HCT116 (cell line): ENCODE data around the gene NDUFB10. TPM values are rescaled to one million over a fixed set of nuclear protein-coding genes. Genes with fewer than 3 reads are reported as not detected.

Experiments
- ATAC-seq: fragments of 200-7000 bp; cut with Tn5 transposase; 2 replicates; pipeline ENCODE4 v1.9.1; 2020; ENCODE audit warnings: mild to moderate bottlenecking, moderate library complexity
- BruUV-seq: library from RNA; stranded (reverse); fragments of 400-500 nt; replicated peaks from 2 replicates; lab custom pipeline; 2021; lab: Mats Ljungman, UMichigan
- CTCF ChIA-PET: fragments of 300-600 bp; sonication (Branson Sonifier 250); formaldehyde crosslinking; loops from one replicate; lab custom pipeline; 2021; ENCODE audit warnings: antibody characterized with exemption; lab: Charles Lee
- POLR2A ChIA-PET: fragments of 300-600, 350-600 bp; sonication (Branson Sonifier 250); formaldehyde crosslinking; loops from one replicate; lab custom pipeline; 2021; ENCODE audit warnings: antibody characterized with exemption; lab: Charles Lee
- RAD21 ChIA-PET, 2 experiments: fragments of 300-600 bp; sonication (Branson Sonifier 250); formaldehyde crosslinking; loops; one replicate each; lab custom pipeline; 2023; ENCODE audit warnings: low total read pairs in 2 of 2; ENCODE audit not compliant: uncharacterized antibody in 2 of 2, unreplicated experiment in 2 of 2, low non-redundant PET in 1 of 2; lab: Charles Lee
- DNase-seq: peaks from one replicate; pipeline ENCODE4 v3.0.0-alpha.2; 2010; ENCODE audit warnings: low read depth, low spot score
- H2AFZ ChIP-seq: fragments of 200-600 bp; shearing (Covaris generic), sonication (generic); 2 replicates; pipeline ENCODE4 v1.6.1; 2017; ENCODE audit warnings: low read depth, mixed run types, mixed read lengths, antibody characterized with exemption, low read length; ENCODE audit not compliant: poor library complexity, severe bottlenecking
- H3K27ac ChIP-seq: 2 replicates; pipeline ENCODE4 v1.5.1; 2012; ENCODE audit warnings: low read depth, low read length
- H3K27me3 ChIP-seq: fragments of 200-600 bp; sonication (generic); 2 replicates; pipeline ENCODE4 v1.6.1; 2016; ENCODE audit warnings: mixed run types, low read length, mixed read lengths; ENCODE audit not compliant: insufficient read depth
- H3K36me3 ChIP-seq, 2 experiments: fragments of 200-500 bp in 1 of 2; fragments of 200-600 bp in 1 of 2; sonication (Bioruptor generic) in 1 of 2; sonication (generic) in 1 of 2; 2 replicates each; pipeline versions ENCODE4 v1.5.1 to v1.6.1; 2014 to 2016; ENCODE audit warnings: low read length in 2 of 2, inconsistent platforms in 1 of 2, mixed read lengths in 1 of 2, mixed run types in 1 of 2; ENCODE audit not compliant: insufficient read depth in 2 of 2, control insufficient read depth in 1 of 2
- H3K4me1 ChIP-seq, 2 experiments: fragments of 200-600 bp in 1 of 2; sonication (generic) in 1 of 2; 2 replicates each; pipeline versions ENCODE4 v1.5.1 to v1.6.1; 2012 to 2017; ENCODE audit warnings: low read length in 2 of 2, inconsistent platforms in 1 of 2, mild to moderate bottlenecking in 1 of 2, mixed read lengths in 1 of 2, mixed run types in 1 of 2, moderate library complexity in 1 of 2; ENCODE audit not compliant: insufficient read depth in 2 of 2, control insufficient read depth in 1 of 2
- H3K4me2 ChIP-seq: fragments of 200-600 bp; sonication (generic); 2 replicates; pipeline ENCODE4 v1.6.1; 2017; ENCODE audit warnings: mixed run types, low read length, mixed read lengths
- H3K4me3 ChIP-seq, 2 experiments: fragments of 200-600 bp in 1 of 2; sonication (generic) in 1 of 2; replicated peaks in 1 of 2; 2 replicates each; pipeline ENCODE4 v1.5.1; 2011 to 2016; ENCODE audit warnings: low read length in 2 of 2, control low read depth in 1 of 2, low read depth in 1 of 2, mild to moderate bottlenecking in 1 of 2, mixed read lengths in 1 of 2, mixed run types in 1 of 2
- H3K79me2 ChIP-seq: fragments of 200-600 bp; sonication (generic); 2 replicates; pipeline ENCODE4 v1.6.1; 2017; ENCODE audit warnings: mild to moderate bottlenecking, mixed run types, low read length, moderate library complexity, mixed read lengths; ENCODE audit not compliant: insufficient read depth
- H3K9ac ChIP-seq: fragments of 200-600 bp; sonication (generic); 2 replicates; pipeline ENCODE4 v1.6.1; 2016; ENCODE audit warnings: low read length, mixed read lengths
- H3K9me2 ChIP-seq: fragments of 200-600 bp; sonication (generic), shearing (Covaris generic); 2 replicates; pipeline ENCODE4 v1.6.1; 2017; ENCODE audit warnings: mixed run types, mild to moderate bottlenecking, moderate library complexity; ENCODE audit not compliant: insufficient read depth
- H3K9me3 ChIP-seq, 2 experiments: fragments of 200-500 bp in 1 of 2; fragments of 200-600 bp in 1 of 2; sonication (Bioruptor generic) in 1 of 2; sonication (generic) in 1 of 2; 2 replicates each; pipeline ENCODE4 v1.6.1; 2014 to 2017; ENCODE audit warnings: low read length in 2 of 2, mixed read lengths in 2 of 2, inconsistent platforms in 1 of 2, low read depth in 1 of 2, mild to moderate bottlenecking in 1 of 2, mixed run types in 1 of 2, moderate library complexity in 1 of 2; ENCODE audit not compliant: control insufficient read depth in 1 of 2, insufficient read depth in 1 of 2
- H4K20me1 ChIP-seq: fragments of 200-600 bp; sonication (generic), shearing (Covaris generic); 2 replicates; pipeline ENCODE4 v1.6.1; 2017; ENCODE audit warnings: mixed run types, mild to moderate bottlenecking, moderate library complexity; ENCODE audit not compliant: insufficient read depth
- POLR2AphosphoS5 ChIP-seq: IDR thresholded peaks from 2 replicates; pipeline ENCODE4 v1.6.1; 2011; ENCODE audit warnings: mild to moderate bottlenecking, low read depth, low read length, moderate library complexity
- TCF7L2 ChIP-seq: IDR thresholded peaks from 2 replicates; pipeline ENCODE4 v1.7.0; 2011; ENCODE audit warnings: borderline replicate concordance, inconsistent platforms; ENCODE audit not compliant: insufficient read depth, insufficient read length; ENCODE audit errors: extremely low read depth
- ZBTB33 ChIP-seq: IDR thresholded peaks from 2 replicates; pipeline ENCODE4 v1.6.1; 2011; ENCODE audit warnings: mild to moderate bottlenecking, low read length, moderate library complexity; ENCODE audit not compliant: insufficient replicate concordance; ENCODE audit errors: extremely low read depth
- ZNF274 ChIP-seq: fragments of 200-500 bp; sonication (Bioruptor generic); IDR thresholded peaks from 2 replicates; pipeline ENCODE4 v1.6.1; 2014; ENCODE audit warnings: mild to moderate bottlenecking, low read depth, low read length, inconsistent platforms
- intact Hi-C: fragments of 100-400 bp; cut with micrococcal nuclease; formaldehyde crosslinking; loops from 2 replicates; pipeline ENCODE4 v1.10.0; 2022
- total RNA-seq: library from RNA; stranded (reverse); gene quantifications from one replicate; pipeline ENCODE4 v1.2.1, GENCODE V29; 2021; ENCODE audit not compliant: unreplicated experiment

NDUFB10 gene
- total RNA-seq, 1 experiment from 2014 or later, result 273 TPM

GRCh38 chr16:1946495-1947368, 12.6 kb upstream of the NDUFB10 start (continued):
- TF ChIP-seq ZBTB33 (no peak), ZNF274 (no peak)

GRCh38 chr16:1947369-1947670, 12.0 kb upstream of the NDUFB10 start:
- H3K27me3 ChIP-seq, result no peaks in the 10 kb centered on the region
- no peak for ATAC-seq
- no peaks in the 10 kb centered on the region for H3K9me2 ChIP-seq
- no peak overlapping the region for H3K27ac ChIP-seq
- no peaks in the 10 kb centered on the region for H3K79me2 ChIP-seq
- H4K20me1 ChIP-seq, result no peaks in the 10 kb centered on the region
- TF ChIP-seq POLR2AphosphoS5, result no peak
- TF ChIP-seq TCF7L2, result no peak
- H3K9me3 ChIP-seq, result no peaks in the 10 kb centered on the region
- no peak overlapping the region for H3K4me3 ChIP-seq
- intact Hi-C loops, result no loop called here
- peaks cover 6 to 16% of the 10 kb centered on the region in 2 experiments for H3K4me1 ChIP-seq
- H3K4me2 ChIP-seq, result no peak overlapping the region
- H3K9ac ChIP-seq, result no peak overlapping the region
- CTCF ChIA-PET, result no interaction called here
- no peak overlapping the region for H2AFZ ChIP-seq
- POLR2A ChIA-PET, result interaction anchor here (2.4 kb wide), 1 partner anchor 17 kb away, joined by 7 read pairs; the partner anchor contains the start of gene RPS2
- H3K36me3 ChIP-seq, result no peaks in the 10 kb centered on the region
- no TSS peak for BruUV-seq
- RAD21 ChIA-PET, result interaction anchor here in 1 of 2 experiments (0.7 kb wide), 1 partner anchor 96 kb away, joined by 3 read pairs; no protein-coding TSS in a partner anchor
- DNase-seq, result no peak
